DND-41 (cell line): ENCODE data around the gene SLC52A3.

Experiments used
- ATAC-seq: fragments of 200-7000 bp; cut with Tn5 transposase; 3 replicates; pipeline ENCODE4 v1.9.1; 2021; ENCODE audit warnings: low read depth; ENCODE audit not compliant: insufficient read depth
- DNase-seq: peaks from one replicate; pipeline ENCODE4 v3.0.0-alpha.2; 2020
- H2AFZ ChIP-seq: 2 replicates; pipeline ENCODE4 v1.6.0; 2012; ENCODE audit warnings: low read depth, low read length
- H3K27ac ChIP-seq: 2 replicates; pipeline ENCODE4 v1.5.1; 2012; ENCODE audit warnings: low read length, inconsistent platforms
- H3K27me3 ChIP-seq: fragments of 200-600 bp; sonication (generic); 2 replicates; pipeline ENCODE4 v1.6.0; 2012; ENCODE audit warnings: low read length, mild to moderate bottlenecking, inconsistent platforms; ENCODE audit not compliant: insufficient read depth, poor library complexity
- H3K36me3 ChIP-seq: 2 replicates; pipeline ENCODE4 v1.5.1; 2012; ENCODE audit warnings: low read length, inconsistent platforms; ENCODE audit not compliant: insufficient read depth
- H3K4me1 ChIP-seq: 2 replicates; pipeline ENCODE4 v1.5.1; 2012; ENCODE audit warnings: mild to moderate bottlenecking, low read length; ENCODE audit not compliant: insufficient read depth
- H3K4me2 ChIP-seq: 2 replicates; pipeline ENCODE4 v1.6.0; 2012; ENCODE audit warnings: mild to moderate bottlenecking, moderate library complexity, low read length, inconsistent platforms; ENCODE audit not compliant: insufficient read depth
- H3K4me3 ChIP-seq, 2 experiments: fragments of 200-600 bp in 1 of 2; shearing (Covaris generic) in 1 of 2; 2 replicates each; pipeline ENCODE4 v1.5.1; 2012 to 2016; ENCODE audit warnings: inconsistent platforms in 2 of 2, low read length in 2 of 2, mild to moderate bottlenecking in 2 of 2, low read depth in 1 of 2, moderate library complexity in 1 of 2
- H3K79me2 ChIP-seq: 2 replicates; pipeline ENCODE4 v1.6.0; 2012; ENCODE audit warnings: low read length, inconsistent platforms; ENCODE audit not compliant: insufficient read depth
- H3K9ac ChIP-seq: 2 replicates; pipeline ENCODE4 v1.6.0; 2012; ENCODE audit warnings: low read depth, mild to moderate bottlenecking, inconsistent platforms, low read length, moderate library complexity
- H3K9me3 ChIP-seq: 2 replicates; pipeline ENCODE4 v1.5.1; 2012; ENCODE audit warnings: low read length, moderate library complexity, mild to moderate bottlenecking, inconsistent platforms; ENCODE audit not compliant: insufficient read depth, severe bottlenecking
- H4K20me1 ChIP-seq: 2 replicates; pipeline ENCODE4 v1.6.0; 2012; ENCODE audit warnings: low read length; ENCODE audit not compliant: insufficient read depth
- CTCF ChIP-seq: IDR thresholded peaks from 2 replicates; pipeline ENCODE4 v1.5.1; 2012; ENCODE audit warnings: borderline replicate concordance, low read length, moderate library complexity, mild to moderate bottlenecking; ENCODE audit not compliant: poor library complexity, severe bottlenecking; ENCODE audit errors: extremely low read depth
- EZH2 ChIP-seq: IDR thresholded peaks from 3 replicates; pipeline ENCODE4 v1.6.1; 2012; ENCODE audit warnings: borderline replicate concordance, low read depth, mild to moderate bottlenecking, moderate library complexity, low read length, inconsistent platforms; ENCODE audit not compliant: severe bottlenecking

SLC52A3 gene

GRCh38 chr20:771741-772464 is 3.6 kb upstream of the SLC52A3 start:
- Histone ChIP-seq H3K4me1 (no peaks in the 10 kb centered on the region), H4K20me1 (no peaks in the 10 kb centered on the region; the same call in 1 of the 2 replicates), H3K27me3 (peaks cover 6% of the 10 kb centered on the region), H3K79me2 (no peaks in the 10 kb centered on the region), H3K4me2 (no peak overlapping the region), H3K27ac (no peak overlapping the region), H3K36me3 (no peaks in the 10 kb centered on the region), H3K9me3 (no peaks in the 10 kb centered on the region), H2AFZ (no peak overlapping the region), H3K4me3 (no peak overlapping the region), H3K9ac (no peak overlapping the region)
- ATAC-seq (no peak), DNase-seq (no peak)
- TF ChIP-seq EZH2, result no peak
- TF ChIP-seq CTCF, result no peak

GRCh38 chr20:770691-771090 is 2.4 kb upstream of the SLC52A3 start:
- no peak overlapping the region for H3K27ac ChIP-seq
- no peak for ATAC-seq
- no peak overlapping the region for H3K4me2 ChIP-seq
- no peaks in the 10 kb centered on the region for H3K4me1 ChIP-seq
- no peaks in the 10 kb centered on the region for H3K36me3 ChIP-seq
- H3K9ac ChIP-seq, result no peak overlapping the region
- no peak for DNase-seq
- no peak overlapping the region for H3K4me3 ChIP-seq
- no peak for TF ChIP-seq CTCF
- TF ChIP-seq EZH2, result no peak
- H3K9me3 ChIP-seq, result no peaks in the 10 kb centered on the region
- H4K20me1 ChIP-seq, result no peaks in the 10 kb centered on the region; the same call in 1 of the 2 replicates
- peaks cover 6% of the 10 kb centered on the region for H3K27me3 ChIP-seq
- H2AFZ ChIP-seq, result no peak overlapping the region
- no peaks in the 10 kb centered on the region for H3K79me2 ChIP-seq

- ATAC-seq, result no peak
- H3K9ac ChIP-seq, result no peak overlapping the region
- no peaks in the 10 kb centered on the region for H3K27me3 ChIP-seq
- H3K4me1 ChIP-seq, result no peaks in the 10 kb centered on the region
- no peak overlapping the region for H3K4me2 ChIP-seq
- no peaks in the 10 kb centered on the region for H3K79me2 ChIP-seq
- DNase-seq, result no peak
- H3K4me3 ChIP-seq, result no peak overlapping the region
- H3K27ac ChIP-seq, result no peak overlapping the region
- no peaks in the 10 kb centered on the region; the same call in 1 of the 2 replicates for H4K20me1 ChIP-seq
- H2AFZ ChIP-seq, result no peak overlapping the region
- H3K36me3 ChIP-seq, result no peaks in the 10 kb centered on the region
- no peaks in the 10 kb centered on the region for H3K9me3 ChIP-seq
- TF ChIP-seq EZH2 (no peak), CTCF (no peak)
These were observed 1.4 kb downstream of the SLC52A3 start for GRCh38 chr20:766906-767305.

GRCh38 chr20:764255-764654 is 4.0 kb downstream of the SLC52A3 start:
- no peak overlapping the region for H3K4me2 ChIP-seq
- no peak overlapping the region for H3K27ac ChIP-seq
- ATAC-seq (no peak), DNase-seq (no peak)
- no peaks in the 10 kb centered on the region for H3K27me3 ChIP-seq
- H3K9ac ChIP-seq, result no peak overlapping the region
- no peaks in the 10 kb centered on the region for H3K9me3 ChIP-seq
- no peaks in the 10 kb centered on the region for H3K4me1 ChIP-seq
- no peak overlapping the region for H2AFZ ChIP-seq
- no peaks in the 10 kb centered on the region; the same call in 1 of the 2 replicates for H4K20me1 ChIP-seq
- TF ChIP-seq EZH2 (no peak), CTCF (no peak)
- H3K36me3 ChIP-seq, result no peaks in the 10 kb centered on the region
- no peak overlapping the region for H3K4me3 ChIP-seq
- no peaks in the 10 kb centered on the region for H3K79me2 ChIP-seq
